Common myeloid progenitor, CD34-positive (primary cell): ENCODE data around the gene SCYL1.

Experiments used
- CTCF ChIA-PET: fragments of 350-600 bp; sonication (Branson Sonifier 250); formaldehyde crosslinking; loops from one replicate; lab custom pipeline; 2021; ENCODE audit warnings: antibody characterized with exemption; lab: Charles Lee
- POLR2A ChIA-PET: fragments of 350-600 bp; sonication (Branson Sonifier 250); formaldehyde crosslinking; loops from one replicate; lab custom pipeline; 2021; ENCODE audit warnings: antibody characterized with exemption; lab: Charles Lee
- DNase-seq, 3 donors: peaks; one replicate each; pipeline versions ENCODE4 v3.0.0 to v3.0.0-alpha.2; 2013
- H3K27ac ChIP-seq, 2 experiments: 1 replicate in 1 of 2; 2 replicates in 1 of 2; pipeline ENCODE4 v1.7.0; 2013; ENCODE audit warnings: inconsistent platforms in 2 of 2, low read length in 2 of 2, mild to moderate bottlenecking in 2 of 2, low read depth in 1 of 2, moderate library complexity in 1 of 2; ENCODE audit not compliant: severe bottlenecking in 2 of 2, insufficient read depth in 1 of 2, poor library complexity in 1 of 2
- H3K27me3 ChIP-seq, 5 experiments: replicated peaks in 2 of 5; 1 replicate in 3 of 5; 2 replicates in 2 of 5; pipeline versions ENCODE4 v1.6.1 to v1.7.0; 2013; ENCODE audit warnings: low read length in 4 of 5, mild to moderate bottlenecking in 2 of 5, moderate library complexity in 2 of 5, inconsistent platforms in 1 of 5; ENCODE audit not compliant: insufficient read depth in 5 of 5, control insufficient read depth in 4 of 5
- H3K36me3 ChIP-seq, 4 experiments: 1 replicate in 2 of 4; 2 replicates in 2 of 4; pipeline versions ENCODE4 v1.6.1 to v1.7.0; 2013; ENCODE audit warnings: low read length in 3 of 4, control low read depth in 1 of 4, mild to moderate bottlenecking in 1 of 4; ENCODE audit not compliant: control insufficient read depth in 4 of 4, insufficient read depth in 4 of 4
- H3K4me1 ChIP-seq, 4 experiments: 1 replicate in 3 of 4; 2 replicates in 1 of 4; pipeline versions ENCODE4 v1.6.1 to v1.7.1; 2013; ENCODE audit warnings: low read length in 3 of 4, mild to moderate bottlenecking in 3 of 4, control low read depth in 1 of 4, inconsistent platforms in 1 of 4, moderate library complexity in 1 of 4; ENCODE audit not compliant: control insufficient read depth in 4 of 4, insufficient read depth in 4 of 4; ENCODE audit errors: control extremely low read depth in 1 of 4
- H3K4me3 ChIP-seq, 7 experiments: 1 replicate in 4 of 7; 2 replicates in 3 of 7; pipeline versions ENCODE4 v1.5.1 to v1.7.0; 2013; ENCODE audit warnings: mild to moderate bottlenecking in 7 of 7, low read length in 6 of 7, moderate library complexity in 6 of 7, inconsistent platforms in 2 of 7, low read depth in 2 of 7, control low read depth in 1 of 7; ENCODE audit not compliant: insufficient read depth in 4 of 7, control insufficient read depth in 1 of 7; ENCODE audit errors: extremely low read depth in 1 of 7
- H3K9me3 ChIP-seq, 5 experiments: 1 replicate in 4 of 5; 2 replicates in 1 of 5; pipeline versions ENCODE4 v1.6.1 to v1.7.1; 2013; ENCODE audit warnings: low read length in 4 of 5, mild to moderate bottlenecking in 2 of 5, inconsistent platforms in 1 of 5, low read depth in 1 of 5, moderate library complexity in 1 of 5; ENCODE audit not compliant: control insufficient read depth in 4 of 5, insufficient read depth in 2 of 5; ENCODE audit errors: control extremely low read depth in 1 of 5
- WGBS: methylation state at CpG from one replicate; pipeline ENCODE4 v1.1.5; 2013; ENCODE audit not compliant: insufficient coverage; 5-methylcytosine and 5-hydroxymethylcytosine counted together

The SCYL1 gene

DNA sequence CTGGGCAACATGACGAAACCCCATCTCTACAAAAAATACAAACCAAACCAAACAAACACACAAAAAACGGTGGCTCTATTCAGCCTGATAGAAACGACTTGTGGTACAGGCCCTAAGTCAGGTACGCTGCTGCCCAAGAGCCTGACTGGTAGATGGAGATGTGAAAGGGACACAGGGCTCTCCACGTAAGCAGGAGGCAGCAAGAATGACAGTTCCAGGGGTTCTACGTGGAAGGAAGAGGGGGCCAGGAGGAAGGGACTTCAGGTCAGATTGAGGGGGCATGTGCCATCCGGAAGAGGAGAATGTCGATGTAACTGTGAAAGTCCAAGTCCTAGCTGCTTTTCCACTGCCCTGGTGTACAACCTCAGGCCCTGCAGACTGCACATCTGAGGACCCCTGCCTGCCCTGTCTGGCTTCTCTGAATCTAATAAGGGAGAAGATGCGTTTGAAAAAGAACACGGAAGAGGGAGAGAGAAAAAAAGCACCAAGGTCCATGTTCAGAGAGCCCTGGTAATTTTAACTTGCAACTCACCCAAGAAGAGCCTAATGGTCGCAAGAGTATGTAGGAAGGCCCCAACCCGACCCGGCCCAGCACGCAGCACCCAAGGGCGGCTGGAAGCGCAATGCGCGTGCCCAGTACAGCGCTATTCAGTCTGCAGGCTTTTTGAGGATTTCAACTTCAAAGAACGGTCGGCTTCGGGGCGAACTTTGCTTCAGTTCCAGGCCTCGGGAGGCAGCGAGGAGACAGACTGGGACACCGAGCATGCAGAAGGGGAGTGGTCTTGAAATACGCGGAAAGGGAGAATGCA is 44.5 kb downstream of the SCYL1 start:
- Histone ChIP-seq H3K27ac (peak overlapping the region; percentile 81 to 91), H3K4me1 (peaks cover 18 to 65% (median 58%) of the 10 kb centered on the region in 4 experiments), H3K9me3 (no peaks in the 10 kb centered on the region), H3K4me3 (peak overlapping the region; percentile 76 to 99 (median 91)), H3K36me3 (peaks cover 0 to 8% (median 2%) of the 10 kb centered on the region in 4 experiments), H3K27me3 (no peaks in the 10 kb centered on the region)
- no peak for DNase-seq
- POLR2A ChIA-PET, result interaction anchor here (0.8 to 2.2 kb wide), 3 partner anchors 19 to 29 kb away, joined by 4 to 8 read pairs (median 4); no protein-coding TSS in a partner anchor
- CTCF ChIA-PET, result interaction anchor here (0.9 to 16.1 kb wide), 7 partner anchors 8 to 38 kb away, joined by 3 to 239 read pairs (median 4); no protein-coding TSS in a partner anchor
- WGBS, result 4% methylated on average over 25 of the region's 28 CpGs

DNA sequence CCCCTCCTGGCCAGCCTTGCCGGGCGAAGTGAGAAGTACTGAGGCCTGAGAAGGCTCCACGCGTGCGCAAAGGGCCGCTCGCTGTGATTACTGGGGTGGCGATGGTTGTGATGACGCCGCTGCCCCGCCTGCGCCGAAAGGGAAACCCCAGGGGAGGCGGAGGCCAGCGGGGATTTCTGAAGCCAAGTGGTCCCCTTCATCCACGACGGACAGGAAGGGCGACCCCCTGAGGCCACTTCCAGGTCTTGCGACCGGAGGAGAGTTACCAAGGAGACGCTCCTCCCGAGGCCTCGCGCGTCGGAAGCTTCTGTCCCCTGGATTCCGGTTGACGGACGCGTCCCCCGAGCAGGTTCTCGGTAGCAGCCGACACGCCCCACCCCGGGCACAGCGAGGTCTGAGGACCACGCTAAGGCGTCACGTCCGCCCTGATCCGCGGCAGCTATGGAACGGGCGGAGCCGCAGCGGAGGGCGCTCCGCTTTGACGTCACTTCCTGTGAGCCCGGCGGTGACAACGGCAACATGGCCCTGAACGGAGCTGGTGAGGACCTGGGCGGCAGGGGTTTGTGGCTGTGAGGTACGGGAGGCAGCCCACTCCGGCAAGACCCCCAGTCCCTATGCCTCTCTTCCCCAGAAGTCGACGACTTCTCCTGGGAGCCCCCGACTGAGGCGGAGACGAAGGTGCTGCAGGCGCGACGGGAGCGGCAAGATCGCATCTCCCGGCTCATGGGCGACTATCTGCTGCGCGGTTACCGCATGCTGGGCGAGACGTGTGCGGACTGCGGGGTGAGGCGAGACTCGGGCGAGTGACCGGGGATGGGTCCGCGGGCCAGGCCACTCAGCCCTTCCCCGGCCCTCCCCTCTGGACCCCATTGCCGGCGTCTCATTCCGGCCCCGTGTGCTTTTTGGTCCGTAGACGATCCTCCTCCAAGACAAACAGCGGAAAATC is 45.4 kb downstream of the SCYL1 start, which contains the start of gene ZNRD2:
Gene ZNRD2, plus strand, starts transcription at position 505 of the 946 bp plus-strand sequence. Its CDS starts 15 bp downstream, at position 520.
- H3K4me1 ChIP-seq, result peaks cover 18 to 73% (median 64%) of the 10 kb centered on the region in 4 experiments
- peak within 1 kb of the TSS; percentile 76 to 99 (median 91) for H3K4me3 ChIP-seq
- H3K27ac ChIP-seq, result peak within 1 kb of the TSS; percentile 81 to 91
- H3K36me3 ChIP-seq, result peaks cover 0 to 8% (median 2%) of the 10 kb centered on the region in 4 experiments
- ChIA-PET POLR2A (interaction anchor here (0.8 to 2.2 kb wide), 7 partner anchors 12 to 68 kb away, joined by 3 to 8 read pairs (median 4); partner anchors contain the start of gene LTBP3), CTCF (interaction anchor here (0.9 to 16.1 kb wide), 12 partner anchors 9 to 45 kb away, joined by 3 to 239 read pairs (median 4); no protein-coding TSS in a partner anchor)
- H3K27me3 ChIP-seq, result no peaks in the 10 kb centered on the region
- under 1% methylated on average over 75 of the region's 89 CpGs for WGBS
- H3K9me3 ChIP-seq, result no peaks in the 10 kb centered on the region
- DNase-seq, result peak; percentile 99 to 100 (median 99)

DNA sequence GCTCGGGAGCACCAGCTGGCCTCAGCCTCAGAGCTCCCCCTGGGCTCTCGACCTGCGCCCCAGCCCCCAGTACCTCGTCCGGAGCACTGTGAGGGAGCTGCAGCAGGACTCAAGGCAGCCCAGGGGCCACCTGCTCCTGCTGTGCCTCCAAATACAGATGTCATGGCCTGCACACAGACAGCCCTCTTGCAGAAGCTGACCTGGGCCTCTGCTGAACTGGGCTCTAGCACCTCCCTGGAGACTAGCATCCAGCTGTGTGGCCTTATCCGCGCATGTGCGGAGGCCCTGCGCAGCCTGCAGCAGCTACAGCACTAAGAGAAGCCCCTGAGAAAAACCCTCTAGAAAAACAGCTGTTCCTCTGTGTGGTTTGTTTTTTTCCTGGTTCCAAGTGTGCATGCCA is 46.5 kb downstream of the SCYL1 start:
- POLR2A ChIA-PET, result interaction anchor here (1.4 to 2.4 kb wide), 4 partner anchors 30 to 147 kb away, joined by 3 to 9 read pairs (median 6); partner anchors contain the start of gene SCYL1
- Histone ChIP-seq H3K36me3 (peaks cover 0 to 8% (median 2%) of the 10 kb centered on the region in 4 experiments), H3K27ac (peak overlapping the region in 1 of 2 experiments; percentile 91), H3K4me3 (peak overlapping the region in 5 of 7 experiments; percentile 76 to 99 (median 91)), H3K27me3 (no peaks in the 10 kb centered on the region), H3K4me1 (peaks cover 18 to 70% (median 64%) of the 10 kb centered on the region in 4 experiments), H3K9me3 (no peaks in the 10 kb centered on the region)
- no peak for DNase-seq
- CTCF ChIA-PET, result interaction anchor here (0.6 to 16.1 kb wide), 13 partner anchors 10 to 44 kb away, joined by 3 to 239 read pairs (median 5); partner anchors contain the start of gene PCNX3
- 89% methylated on average over 9 of the region's 9 CpGs for WGBS

DNA sequence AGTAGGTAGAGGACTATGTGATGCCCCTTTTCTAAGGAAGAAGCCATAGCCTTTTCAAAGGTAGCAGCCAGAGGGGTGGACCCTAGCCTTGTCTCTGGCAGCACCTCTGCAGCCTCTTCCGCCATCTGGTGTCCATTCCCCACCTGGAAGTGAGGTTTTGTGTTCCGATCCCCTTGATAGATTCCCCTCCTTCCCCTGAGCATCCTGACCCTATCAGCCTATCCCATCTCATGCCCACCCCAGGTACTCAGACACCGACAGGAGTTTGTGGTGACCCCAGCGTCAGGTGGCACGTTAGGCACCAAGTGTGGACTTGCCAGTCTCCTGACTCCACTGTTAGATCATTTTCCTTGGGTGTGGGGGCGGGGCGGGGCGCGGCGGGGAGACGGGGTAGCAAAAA is 47.1 kb downstream of the SCYL1 start:
- WGBS, result 12% methylated on average over 7 of the region's 11 CpGs
- H3K4me1 ChIP-seq, result peaks cover 18 to 75% (median 68%) of the 10 kb centered on the region in 4 experiments
- POLR2A ChIA-PET, result interaction anchor here (0.7 to 2.4 kb wide), 7 partner anchors 12 to 148 kb away, joined by 3 to 9 read pairs (median 3); partner anchors contain the start of genes MAP3K11 and SCYL1
- peak overlapping the region in 1 of 2 experiments; percentile 91 for H3K27ac ChIP-seq
- DNase-seq, result peak; percentile 46 to 58 (median 57)
- no peaks in the 10 kb centered on the region for H3K27me3 ChIP-seq
- peak overlapping the region; percentile 48 to 99 (median 76) for H3K4me3 ChIP-seq
- CTCF ChIA-PET, result interaction anchor here (0.9 to 16.1 kb wide), 13 partner anchors 8 to 43 kb away, joined by 3 to 239 read pairs (median 6); partner anchors contain the start of gene PCNX3
- H3K9me3 ChIP-seq, result no peaks in the 10 kb centered on the region
- peaks cover 0 to 8% (median 1%) of the 10 kb centered on the region in 4 experiments for H3K36me3 ChIP-seq

DNA sequence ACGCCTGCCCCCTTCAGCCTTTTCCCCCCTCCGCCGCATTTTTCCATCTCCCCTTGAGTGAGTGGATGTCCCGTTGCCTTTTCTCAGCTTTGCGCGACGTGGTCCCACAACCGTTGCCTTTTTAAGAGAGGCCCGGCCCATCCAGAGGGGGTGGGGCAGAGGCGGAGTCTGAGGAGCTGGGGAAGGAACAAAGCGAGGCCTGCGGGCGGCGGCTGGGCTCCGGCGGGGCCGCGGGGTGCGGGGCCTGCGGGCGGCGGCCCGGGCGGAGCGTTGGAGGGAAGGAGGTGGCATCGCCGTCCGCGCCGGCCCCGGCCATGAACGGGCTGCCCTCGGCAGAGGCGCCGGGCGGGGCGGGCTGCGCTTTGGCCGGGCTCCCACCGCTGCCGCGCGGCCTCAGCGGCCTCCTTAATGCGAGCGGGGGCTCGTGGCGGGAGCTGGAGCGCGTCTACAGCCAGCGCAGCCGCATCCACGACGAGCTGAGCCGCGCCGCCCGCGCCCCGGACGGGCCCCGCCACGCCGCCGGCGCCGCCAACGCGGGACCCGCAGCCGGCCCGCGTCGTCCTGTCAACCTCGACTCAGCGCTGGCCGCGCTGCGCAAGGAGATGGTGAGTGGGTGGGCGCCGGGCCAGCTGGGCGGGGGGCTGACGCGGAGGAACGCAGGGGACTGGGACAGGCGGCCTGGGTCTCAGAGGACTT is 47.6 kb downstream of the SCYL1 start, which contains the start of gene FAM89B:
Gene FAM89B, plus strand, starts transcription at position 183 of the 696 bp plus-strand sequence. Its CDS starts 132 bp downstream, at position 315.
- Histone ChIP-seq H3K4me1 (peaks cover 18 to 81% (median 74%) of the 10 kb centered on the region in 4 experiments), H3K36me3 (peaks cover 0 to 8% (median 0%) of the 10 kb centered on the region in 4 experiments), H3K4me3 (peak within 1 kb of the TSS; percentile 48 to 99 (median 88)), H3K9me3 (no peaks in the 10 kb centered on the region), H3K27me3 (no peaks in the 10 kb centered on the region), H3K27ac (peak within 1 kb of the TSS; percentile 7 to 91)
- DNase-seq, result peak; percentile 86 to 92 (median 92)
- ChIA-PET CTCF (interaction anchor here (0.9 to 16.1 kb wide), 11 partner anchors 8 to 46 kb away, joined by 3 to 239 read pairs (median 6); partner anchors contain the start of gene PCNX3), POLR2A (interaction anchor here (0.7 to 2.4 kb wide), 8 partner anchors 13 to 148 kb away, joined by 3 to 9 read pairs (median 4); partner anchors contain the start of genes MAP3K11 and SCYL1)
- WGBS, result under 1% methylated on average over 70 of the region's 86 CpGs
